ENCODE results near the gene CRYM.

GRCh38 chr16:21239646-21240045, 38.4 kb downstream of the CRYM start:
- TF ChIP-seq CTCF (IDR thresholded peaks at IDR 0.05) (no peak), EP300 (IDR thresholded peaks at IDR 0.05) (no peak)

Data from sigmoid colon (tissue), 4 donors.